Stimulated activated CD8-positive, alpha-beta memory T cell treated with anti-CD3 and anti-CD28 coated beads, Interleukin-4, amount 100 ng/mL, for 4 hours (primary cell): ENCODE results near the gene AMPD1.

ENCODE experiments used
- DNase-seq, 2 donors: peaks; one replicate each; pipeline ENCODE4 v3.0.0-alpha.2; 2020; ENCODE audit warnings: low read depth in 2 of 2, low spot score in 1 of 2

The AMPD1 gene

DNA sequence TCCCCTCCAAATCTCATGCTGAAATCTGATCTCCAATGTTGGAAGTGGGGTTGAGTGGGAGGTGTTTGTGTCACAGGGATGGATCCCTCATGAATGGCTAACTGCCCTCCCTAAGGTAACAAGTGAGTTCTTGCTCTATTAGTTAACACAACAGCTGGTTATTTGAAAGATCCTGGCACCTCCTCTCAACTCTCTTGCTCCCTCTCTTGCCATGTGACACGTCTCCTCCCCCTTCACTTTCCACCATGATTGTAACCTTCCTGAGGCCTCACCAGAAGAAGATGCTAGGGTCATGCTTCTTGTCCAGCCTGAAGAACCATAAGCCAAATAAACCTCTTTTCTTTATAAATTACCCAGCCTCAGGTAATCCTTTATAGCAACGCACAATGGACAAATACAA lies 54.0 kb downstream of the AMPD1 start:
- no peak for DNase-seq

DNA sequence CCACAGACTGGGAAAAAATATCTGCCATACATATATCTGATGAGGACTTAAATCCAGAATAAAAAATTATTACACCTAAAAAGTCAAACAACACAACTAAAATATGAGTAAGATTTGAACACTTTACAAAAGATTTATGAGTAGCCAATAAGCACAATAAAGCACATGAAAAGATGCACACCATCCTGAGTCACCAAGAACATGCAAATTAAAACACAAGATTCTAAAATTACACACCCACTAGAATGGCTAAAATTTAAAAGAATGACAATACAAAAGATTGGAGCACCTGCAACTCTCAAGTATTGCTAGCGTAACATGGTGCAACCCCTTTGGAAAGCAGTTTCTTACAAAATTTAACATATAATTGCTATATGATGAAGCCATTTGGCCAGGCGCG lies 56.4 kb downstream of the AMPD1 start:
- no peak for DNase-seq

DNA sequence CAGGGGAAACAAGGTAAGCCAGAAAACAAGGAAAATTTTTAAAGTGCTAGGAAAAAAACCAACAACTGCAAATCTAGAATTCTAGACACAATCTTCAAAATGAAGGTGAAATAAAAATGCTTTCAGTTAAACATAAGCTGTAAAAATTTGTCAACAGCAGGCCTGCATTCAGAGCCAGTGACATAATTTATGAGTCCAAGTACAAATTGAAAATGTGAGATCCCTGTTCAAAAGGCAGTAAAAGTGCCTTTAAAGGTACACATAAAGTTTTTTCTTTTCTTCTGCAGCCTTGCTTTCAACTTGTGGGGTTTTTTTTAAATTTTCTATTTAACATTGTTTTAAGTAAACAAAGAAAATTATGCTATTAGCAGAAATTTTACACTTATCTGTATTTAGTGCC lies 62.9 kb downstream of the AMPD1 start:
- no peak for DNase-seq

DNA sequence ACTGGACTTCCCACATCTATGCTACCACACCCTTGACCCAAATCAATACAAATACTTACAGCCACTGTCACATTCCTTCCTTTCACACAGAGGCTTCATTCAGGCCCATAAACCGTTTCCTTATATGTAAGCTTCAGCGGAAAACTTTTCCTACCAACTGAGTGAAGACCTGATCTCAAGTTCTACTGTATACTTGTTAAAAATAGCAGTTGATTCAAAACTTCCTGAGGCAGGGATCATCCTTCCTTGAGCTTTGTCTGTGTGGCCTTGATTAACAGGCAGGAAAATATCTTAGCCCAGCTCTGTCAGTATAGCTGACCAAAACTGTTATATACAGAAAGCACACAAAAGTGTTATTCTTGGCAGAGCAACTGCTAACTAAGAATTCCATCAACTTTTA lies 68.2 kb downstream of the AMPD1 start:
- DNase-seq, result no peak

DNA sequence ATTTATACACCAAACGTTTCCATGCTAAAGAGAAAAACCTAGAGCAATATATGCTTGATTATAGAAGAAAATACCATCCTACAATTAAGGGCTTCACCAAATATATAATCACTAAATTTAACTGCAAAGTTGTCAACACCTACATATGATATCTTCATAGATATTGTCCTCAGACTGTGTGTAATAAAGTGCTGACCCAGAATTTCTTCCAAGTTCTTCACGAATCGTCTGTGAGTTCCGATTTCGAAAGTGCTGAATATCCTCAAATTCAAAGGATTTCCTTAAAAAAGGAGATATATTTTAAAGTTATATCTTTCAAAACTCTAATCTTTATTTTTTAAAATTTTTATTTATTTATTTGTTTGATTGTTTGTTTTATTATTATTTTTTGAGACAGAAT lies 72.0 kb downstream of the AMPD1 start:
- DNase-seq, result no peak
